ENCODE results near the gene SYNE1.
A peak's percentile ranks its signal among the peaks of the same experiment; 100 is the strongest.

SYNE1 gene

DNA sequence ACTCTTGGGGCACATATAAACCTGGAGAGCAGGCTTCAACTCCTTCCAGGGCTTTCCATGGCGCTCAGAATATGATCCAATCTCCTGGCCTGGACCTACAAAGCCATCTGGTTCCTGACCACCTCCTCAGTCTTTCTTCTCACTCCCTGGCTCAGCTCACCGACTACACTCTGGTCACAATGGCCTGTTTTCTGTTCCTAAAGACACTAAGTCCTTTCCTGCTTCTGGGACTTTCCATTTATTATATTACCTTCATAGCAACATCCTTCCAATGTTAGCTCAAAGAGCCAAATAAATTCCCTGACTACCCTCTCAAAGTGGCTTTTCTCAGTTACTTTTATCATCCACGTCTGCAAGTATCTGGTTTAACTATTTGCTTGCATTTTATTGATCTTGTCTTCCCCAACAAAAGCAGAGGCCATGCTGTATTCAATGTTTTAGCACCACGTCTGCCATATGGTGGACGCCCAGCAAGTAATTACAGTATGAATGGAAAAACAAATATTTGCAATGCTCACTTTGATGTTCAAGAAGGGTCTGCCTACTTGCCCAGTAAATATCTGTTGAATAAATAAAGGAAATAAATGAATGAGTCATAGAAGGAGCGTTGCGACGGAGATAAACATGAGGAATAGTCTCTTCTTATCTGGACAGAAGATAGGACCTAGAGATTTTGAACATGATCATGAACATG lies 501.3 kb downstream of the SYNE1 start:
- DNase-seq (ENCODE audit: low spot score) = no peak

DNA sequence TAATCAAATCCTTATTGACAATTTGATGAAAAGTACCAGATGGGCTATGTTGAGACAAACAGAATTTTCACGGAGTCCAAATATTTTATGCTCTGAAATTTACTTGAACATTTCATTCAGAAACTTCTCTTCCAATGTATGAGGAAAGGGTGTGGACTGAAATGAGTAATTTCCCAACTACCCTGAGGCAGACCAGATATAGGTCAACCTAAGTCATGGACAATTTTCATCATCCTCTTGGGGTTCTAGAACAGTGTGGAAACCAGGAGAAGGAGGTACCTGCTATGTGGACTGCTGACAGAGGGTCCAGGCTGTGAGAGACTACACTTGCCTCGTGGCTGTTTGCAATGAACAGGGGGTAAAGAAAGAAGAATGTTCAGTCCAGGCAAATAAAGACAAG lies 506.7 kb downstream of the SYNE1 start:
- DNase-seq (ENCODE audit: low spot score) = no peak

DNA sequence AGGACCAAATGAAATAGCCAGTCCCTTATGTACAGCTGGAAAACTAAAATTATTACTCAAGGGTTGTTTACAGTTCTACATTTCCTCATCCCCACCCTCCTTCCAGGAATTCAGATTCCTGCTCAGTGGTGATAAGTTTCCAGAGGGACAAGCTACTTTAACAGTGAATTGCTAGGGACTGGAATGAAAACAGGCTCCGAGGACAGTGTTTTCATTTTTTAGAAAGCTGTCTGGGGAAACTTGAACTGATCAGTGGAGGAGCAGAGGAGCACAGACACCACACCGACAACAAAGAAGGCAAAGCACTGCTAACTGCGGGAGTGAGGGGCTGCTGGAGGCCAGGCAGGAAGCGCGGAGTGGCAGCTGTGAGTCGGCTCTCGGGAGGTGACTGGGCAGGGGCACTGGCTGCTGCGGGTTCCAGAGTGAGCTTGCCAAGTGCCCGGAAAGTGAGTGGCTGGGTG lies 507.4 kb downstream of the SYNE1 start:
- no peak for DNase-seq (ENCODE audit: low spot score)

DNA sequence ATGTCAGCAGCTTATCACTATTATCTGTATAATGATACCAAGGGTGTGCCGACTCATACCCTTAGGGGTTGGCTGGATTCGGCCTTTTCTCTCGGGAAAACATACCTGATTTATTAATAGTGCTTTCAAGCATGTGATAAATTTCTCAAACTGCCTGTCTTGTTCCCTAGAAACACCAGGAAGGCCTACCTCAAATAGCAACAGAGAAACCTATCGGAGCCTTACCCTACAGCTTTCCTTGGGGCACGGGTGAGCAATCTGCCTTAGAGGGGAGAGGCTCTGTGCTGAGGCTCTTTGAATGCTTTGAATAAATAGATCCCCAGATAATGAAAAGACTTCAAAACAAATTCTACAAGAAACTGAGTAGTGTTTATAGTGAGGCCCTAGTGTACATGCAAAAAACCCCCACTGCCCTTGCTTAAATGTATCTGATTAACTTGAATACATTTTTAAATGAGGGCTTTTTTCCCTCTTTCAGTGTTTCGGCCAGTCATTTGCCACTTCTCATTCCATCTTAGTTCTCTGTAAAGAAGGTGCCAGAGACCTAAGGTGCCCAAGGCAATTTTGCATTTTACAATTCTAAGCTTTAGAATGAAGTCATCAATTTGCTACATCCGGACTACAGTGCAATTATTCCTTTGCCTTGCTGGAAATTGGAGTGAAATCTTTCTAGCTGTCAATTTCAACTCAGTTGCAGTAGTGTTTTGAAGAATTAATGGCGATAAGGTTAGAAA lies 509.6 kb downstream of the SYNE1 start:
- no peak for DNase-seq (ENCODE audit: low spot score)

DNA sequence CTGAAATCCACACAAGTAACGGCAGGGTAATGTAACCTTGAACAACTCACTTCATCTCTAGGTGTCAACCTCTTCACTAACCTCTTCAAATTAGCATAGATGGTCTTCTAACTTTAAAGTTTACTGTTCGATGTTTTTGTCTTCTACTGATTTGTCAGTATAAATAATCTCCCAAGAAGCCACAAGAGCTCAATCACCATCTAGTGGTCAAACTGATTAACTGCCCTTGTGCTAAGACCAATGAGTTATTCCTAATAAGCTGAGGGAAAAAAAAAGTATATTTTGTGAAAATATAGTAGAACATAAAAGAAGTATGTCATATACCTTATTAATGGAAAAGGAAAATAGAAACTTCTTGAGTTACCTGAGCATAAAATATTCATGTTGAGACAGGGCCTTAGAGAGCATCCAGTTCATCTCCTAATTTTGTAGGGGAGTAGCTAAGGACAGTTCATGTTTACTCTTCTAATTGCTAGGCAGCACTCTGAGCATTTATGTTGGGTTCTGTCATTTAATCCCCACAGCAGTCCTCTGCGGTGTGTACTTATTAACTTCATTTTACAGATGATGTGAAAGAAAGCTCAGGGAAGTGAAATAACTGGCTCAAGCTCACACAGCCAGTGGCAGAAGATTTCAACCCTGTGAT lies 512.6 kb downstream of the SYNE1 start:
- peak; percentile 51 for DNase-seq (ENCODE audit: low spot score)

GRCh38 chr6:152123076-152123475 lies 514.1 kb downstream of the SYNE1 start:
- DNase-seq (ENCODE audit: low spot score) = no peak

- DNase-seq (ENCODE audit: low spot score) = no peak
Observed at GRCh38 chr6:152122434-152122833, 514.7 kb downstream of the SYNE1 start.

DNA sequence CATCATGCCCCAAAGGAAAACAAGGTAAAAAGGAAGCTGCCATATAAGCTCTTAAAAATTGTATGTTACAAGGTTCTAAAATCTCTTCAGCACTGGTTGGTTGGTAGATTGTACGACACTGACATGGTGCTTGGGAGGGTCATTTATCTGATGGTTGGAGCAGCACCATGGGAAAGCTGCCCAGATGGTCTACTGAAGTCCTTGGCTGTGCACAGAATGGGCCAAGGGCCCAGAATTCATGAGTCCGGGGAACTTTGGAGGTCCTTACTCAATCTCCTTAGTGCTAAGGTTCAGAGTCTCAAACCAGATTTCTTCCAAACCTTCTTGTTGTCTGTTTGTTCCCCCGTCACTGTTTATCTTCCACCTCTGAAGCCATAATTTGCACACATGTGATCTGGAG lies 515.3 kb downstream of the SYNE1 start:
- DNase-seq (ENCODE audit: low spot score) = no peak

DNA sequence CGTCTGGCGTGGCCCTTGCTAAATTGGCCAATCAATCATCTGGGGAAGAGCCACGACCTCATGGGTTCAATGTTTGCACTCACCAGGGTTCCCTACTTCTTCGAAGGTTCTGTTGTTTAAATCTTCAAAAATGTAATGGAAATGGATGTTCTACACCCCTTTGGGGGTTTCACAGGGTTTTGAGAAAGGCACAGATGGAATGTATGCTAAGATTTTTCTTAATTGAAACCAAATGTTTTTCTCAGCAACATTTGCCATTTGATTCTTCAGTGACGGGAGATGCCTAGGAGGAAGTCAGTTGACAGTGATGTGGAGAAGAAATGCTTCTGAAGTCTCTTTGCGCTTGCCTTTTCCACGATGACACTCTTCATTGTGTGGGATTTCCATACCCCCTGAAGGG lies 517.3 kb downstream of the SYNE1 start:
- no peak for DNase-seq (ENCODE audit: low spot score)

- no peak for DNase-seq (ENCODE audit: low spot score)
Observed at GRCh38 chr6:152118678-152119077, 518.5 kb downstream of the SYNE1 start.

DNA sequence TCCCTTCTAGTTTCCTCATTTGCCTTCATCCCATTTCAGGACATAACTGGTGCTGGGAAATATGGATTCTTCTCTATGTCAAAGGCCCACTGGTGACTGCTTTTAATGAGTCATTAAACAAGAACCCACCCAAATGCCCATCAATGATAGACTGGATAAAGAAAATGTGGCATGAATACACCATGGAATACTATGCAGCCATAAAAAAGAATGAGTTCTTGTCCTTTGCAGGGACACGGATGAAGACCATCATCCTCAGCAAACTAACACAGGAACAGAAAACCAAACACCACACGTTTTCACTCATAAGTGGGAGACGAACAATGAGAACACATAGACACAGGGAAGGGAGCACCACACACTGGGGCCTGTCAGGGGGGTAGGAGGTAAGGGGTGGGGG lies 518.9 kb downstream of the SYNE1 start:
- DNase-seq (ENCODE audit: low spot score) = no peak

- no peak for DNase-seq (ENCODE audit: low spot score)
Observed at GRCh38 chr6:152117156-152118133, 519.7 kb downstream of the SYNE1 start.

- DNase-seq (ENCODE audit: low spot score) = no peak
Observed at GRCh38 chr6:152112491-152113261, 524.5 kb downstream of the SYNE1 start.

- DNase-seq (ENCODE audit: low spot score) = no peak
Observed at GRCh38 chr6:152110886-152111820, 526.0 kb downstream of the SYNE1 start.

DNA sequence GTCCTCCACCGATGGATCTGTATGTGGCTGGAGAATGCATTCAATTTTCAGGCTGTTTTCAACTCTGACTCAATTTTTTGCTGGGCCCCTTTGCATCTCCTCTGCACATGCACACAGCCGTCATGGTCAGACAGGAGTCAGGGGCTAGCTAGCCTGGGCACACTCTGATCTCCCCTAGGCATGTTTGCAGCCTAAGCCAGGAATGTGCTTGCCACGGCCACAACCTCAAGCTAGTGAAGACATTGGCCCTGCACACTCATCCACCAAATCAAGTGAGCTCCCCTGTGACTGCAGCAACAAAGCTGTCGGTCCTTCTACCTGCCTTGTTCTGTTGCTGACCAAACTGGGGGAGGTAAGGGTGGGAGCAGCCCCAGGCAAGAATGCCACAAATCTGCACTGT lies 529.2 kb downstream of the SYNE1 start:
- DNase-seq (ENCODE audit: low spot score) = no peak

DNA sequence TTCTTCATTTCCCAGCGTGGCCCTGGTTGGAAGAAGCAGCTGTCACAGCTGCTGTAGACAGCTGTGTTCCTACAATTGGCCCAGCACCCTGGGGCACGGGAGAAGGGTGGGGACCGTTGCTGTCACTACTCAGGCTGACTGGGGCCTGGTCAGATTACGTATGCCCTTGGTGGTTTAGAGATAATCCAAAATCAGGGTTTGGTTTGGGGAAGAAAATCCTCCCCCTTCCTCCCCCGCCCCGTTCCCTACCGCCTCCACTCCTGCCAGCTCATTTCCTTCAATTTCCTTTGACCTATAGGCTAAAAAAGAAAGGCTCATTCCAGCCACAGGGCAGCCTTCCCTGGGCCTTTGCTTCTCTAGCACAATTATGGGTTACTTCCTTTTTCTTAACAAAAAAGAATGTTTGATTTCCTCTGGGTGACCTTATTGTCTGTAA lies 537.0 kb downstream of the SYNE1 start:
- no peak for DNase-seq (ENCODE audit: low spot score)

- no peak for DNase-seq (ENCODE audit: low spot score)
Observed at GRCh38 chr6:152099446-152100182, 537.5 kb downstream of the SYNE1 start.

DNA sequence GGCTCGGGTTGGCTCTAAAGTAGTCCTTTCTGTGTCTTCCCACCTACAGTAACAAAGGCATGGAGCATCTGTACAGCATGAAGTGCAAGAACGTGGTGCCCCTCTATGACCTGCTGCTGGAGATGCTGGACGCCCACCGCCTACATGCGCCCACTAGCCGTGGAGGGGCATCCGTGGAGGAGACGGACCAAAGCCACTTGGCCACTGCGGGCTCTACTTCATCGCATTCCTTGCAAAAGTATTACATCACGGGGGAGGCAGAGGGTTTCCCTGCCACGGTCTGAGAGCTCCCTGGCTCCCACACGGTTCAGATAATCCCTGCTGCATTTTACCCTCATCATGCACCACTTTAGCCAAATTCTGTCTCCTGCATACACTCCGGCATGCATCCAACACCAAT lies 538.5 kb downstream of the SYNE1 start:
- DNase-seq (ENCODE audit: low spot score) = no peak

GRCh38 chr6:152096863-152097496 lies 540.2 kb downstream of the SYNE1 start:
- DNase-seq (ENCODE audit: low spot score) = no peak

Measured in germinal center (tissue), 1 donor.